DOHH2 (cell line): ENCODE results near the gene NR3C2.

Experiments used
- H3F3A ChIP-seq: fragments of 200-600 bp; sonication (generic), shearing (Covaris generic); 2 replicates; pipeline ENCODE4 v1.6.0; 2016; ENCODE audit warnings: antibody characterized with exemption, mild to moderate bottlenecking; ENCODE audit not compliant: control insufficient read depth, insufficient read depth
- H3K27ac ChIP-seq: fragments of 200-600 bp; sonication (generic); 2 replicates; pipeline ENCODE4 v1.5.1; 2014; ENCODE audit warnings: low read depth, mild to moderate bottlenecking, low read length, moderate library complexity
- H3K27me3 ChIP-seq: fragments of 200-600 bp; sonication (generic); 2 replicates; pipeline ENCODE4 v1.6.1; 2014; ENCODE audit warnings: mild to moderate bottlenecking, low read length, mixed read lengths; ENCODE audit not compliant: control insufficient read depth
- H3K36me3 ChIP-seq: fragments of 200-600 bp; sonication (generic); 2 replicates; pipeline ENCODE4 v1.6.1; 2014; ENCODE audit warnings: mild to moderate bottlenecking, low read length, moderate library complexity, mixed read lengths; ENCODE audit not compliant: control insufficient read depth
- H3K4me1 ChIP-seq: fragments of 200-600 bp; sonication (generic); 2 replicates; pipeline ENCODE4 v1.6.1; 2014; ENCODE audit warnings: mild to moderate bottlenecking, low read length, mixed read lengths; ENCODE audit not compliant: control insufficient read depth
- H3K4me2 ChIP-seq: fragments of 200-600 bp; sonication (generic); 2 replicates; pipeline ENCODE4 v1.6.0; 2014; ENCODE audit warnings: mild to moderate bottlenecking, low read length, moderate library complexity
- H3K4me3 ChIP-seq: fragments of 200-600 bp; sonication (generic); 2 replicates; pipeline ENCODE4 v1.5.1; 2014; ENCODE audit warnings: mild to moderate bottlenecking, low read length, mixed read lengths
- H3K79me2 ChIP-seq: fragments of 200-600 bp; sonication (generic); 2 replicates; pipeline ENCODE4 v1.6.1; 2014; ENCODE audit warnings: mild to moderate bottlenecking, low read length, mixed read lengths; ENCODE audit not compliant: control insufficient read depth
- H3K9me2 ChIP-seq: fragments of 200-600 bp; sonication (generic); replicated peaks from 2 replicates; pipeline ENCODE4 v1.6.1; 2014; ENCODE audit warnings: mild to moderate bottlenecking, low read length, mixed read lengths; ENCODE audit not compliant: control insufficient read depth
- H3K9me3 ChIP-seq: fragments of 200-600 bp; sonication (generic); 2 replicates; pipeline ENCODE4 v1.6.1; 2014; ENCODE audit warnings: antibody characterized with exemption, low read length, mixed read lengths; ENCODE audit not compliant: control insufficient read depth, insufficient read depth
- H4K20me1 ChIP-seq: fragments of 200-600 bp; sonication (generic); 2 replicates; pipeline ENCODE4 v1.6.0; 2014; ENCODE audit warnings: low read depth, mild to moderate bottlenecking, antibody characterized with exemption, low read length, moderate library complexity; ENCODE audit not compliant: control insufficient read depth, insufficient read depth
- CTCF ChIP-seq: fragments of 200-600 bp; sonication (generic); IDR thresholded peaks from one replicate; pipeline ENCODE4 v1.5.1; 2014; ENCODE audit warnings: antibody characterized with exemption, mild to moderate bottlenecking, low read depth, low read length; ENCODE audit not compliant: poor library complexity, severe bottlenecking
- EZH2phosphoT487 ChIP-seq: fragments of 200-600 bp; sonication (generic); IDR thresholded peaks from 2 replicates; pipeline ENCODE4 v1.6.1; 2017; ENCODE audit warnings: borderline replicate concordance, mild to moderate bottlenecking, antibody characterized with exemption, low read length, moderate library complexity, mixed read lengths

The NR3C2 gene

GRCh38 chr4:148094149-148094548 is 348.1 kb downstream of the NR3C2 start:
- H3K4me2 ChIP-seq = no peak overlapping the region
- no peaks in the 10 kb centered on the region for H3K36me3 ChIP-seq
- H3K27ac ChIP-seq = no peak overlapping the region
- no peaks in the 10 kb centered on the region for H3K4me1 ChIP-seq
- no peaks in the 10 kb centered on the region for H3K27me3 ChIP-seq
- no peaks in the 10 kb centered on the region for H3K9me3 ChIP-seq
- H3F3A ChIP-seq = no peaks in the 10 kb centered on the region
- no peaks in the 10 kb centered on the region for H4K20me1 ChIP-seq
- no peak overlapping the region for H3K4me3 ChIP-seq
- H3K9me2 ChIP-seq = no peaks in the 10 kb centered on the region
- TF ChIP-seq CTCF = no peak
- no peak for TF ChIP-seq EZH2phosphoT487
- no peaks in the 10 kb centered on the region for H3K79me2 ChIP-seq

DNA sequence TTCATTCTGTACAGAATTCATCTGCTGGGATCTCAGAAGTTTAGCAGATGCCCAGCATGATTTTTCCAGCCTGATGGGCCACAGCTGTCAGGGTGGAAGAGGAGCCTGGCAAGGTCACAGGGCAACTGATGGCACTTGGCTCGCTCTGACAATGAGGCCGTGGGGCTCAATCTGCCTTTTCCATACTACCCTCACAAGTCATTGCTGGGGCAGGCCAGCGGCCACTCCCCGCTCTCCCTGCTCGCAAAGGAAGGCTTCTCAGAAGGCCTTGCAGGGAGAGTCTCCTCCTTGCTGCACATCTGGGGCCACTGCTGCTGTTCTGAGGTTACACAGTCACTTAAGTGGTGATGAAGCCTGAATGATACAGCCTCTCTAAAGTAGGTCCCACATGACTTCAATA is 349.1 kb downstream of the NR3C2 start:
- H3K36me3 ChIP-seq = no peaks in the 10 kb centered on the region

GRCh38 chr4:148092316-148093014 is 349.7 kb downstream of the NR3C2 start:
- Histone ChIP-seq H4K20me1 (no peaks in the 10 kb centered on the region), H3K79me2 (no peaks in the 10 kb centered on the region), H3K4me2 (no peak overlapping the region), H3K27ac (no peak overlapping the region), H3K4me1 (no peaks in the 10 kb centered on the region), H3F3A (no peaks in the 10 kb centered on the region), H3K9me3 (no peaks in the 10 kb centered on the region), H3K27me3 (no peaks in the 10 kb centered on the region), H3K9me2 (no peaks in the 10 kb centered on the region), H3K36me3 (no peaks in the 10 kb centered on the region), H3K4me3 (no peak overlapping the region)
- TF ChIP-seq CTCF (no peak), EZH2phosphoT487 (no peak)

More for the DNA sequence above, 349.1 kb downstream of the NR3C2 start:
- H3K27me3 ChIP-seq = no peaks in the 10 kb centered on the region
- no peaks in the 10 kb centered on the region for H4K20me1 ChIP-seq
- H3F3A ChIP-seq = no peaks in the 10 kb centered on the region
- no peaks in the 10 kb centered on the region for H3K4me1 ChIP-seq
- H3K4me3 ChIP-seq = no peak overlapping the region
- H3K4me2 ChIP-seq = no peak overlapping the region
- no peak overlapping the region for H3K27ac ChIP-seq
- TF ChIP-seq EZH2phosphoT487 (no peak), CTCF (no peak)
- no peaks in the 10 kb centered on the region for H3K9me2 ChIP-seq
- no peaks in the 10 kb centered on the region for H3K79me2 ChIP-seq
- no peaks in the 10 kb centered on the region for H3K9me3 ChIP-seq
